Effector memory CD8-positive, alpha-beta T cell (primary cell): ENCODE measurements around the gene TLCD4.

Source experiments
- ATAC-seq: fragments of 150-1000 bp; cut with Tn5 transposase; replicated peaks from 2 replicates; pipeline ENCODE4 v1.10.0; 2021; ENCODE audit warnings: mild to moderate bottlenecking, moderate library complexity
- DNase-seq, 3 experiments: peaks; one replicate each; pipeline ENCODE4 v3.0.0; 2021
- H3K27ac Mint-ChIP-seq, 2 donors: one replicate each; pipeline ENCODE4 v1.8.0; 2022; ENCODE audit warnings: mild to moderate bottlenecking in 2 of 2, mixed read lengths in 2 of 2, moderate library complexity in 2 of 2
- H3K27me3 Mint-ChIP-seq, 2 donors: one replicate each; pipeline ENCODE4 v1.8.0; 2022; ENCODE audit warnings: mixed read lengths in 2 of 2
- H3K36me3 Mint-ChIP-seq: one replicate; pipeline ENCODE4 v1.8.0; 2022; ENCODE audit warnings: mild to moderate bottlenecking, moderate library complexity, mixed read lengths; ENCODE audit not compliant: insufficient read depth
- H3K4me1 Mint-ChIP-seq, 2 donors: one replicate each; pipeline ENCODE4 v1.8.0; 2022; ENCODE audit warnings: low read depth in 2 of 2, mixed read lengths in 2 of 2
- H3K4me3 Mint-ChIP-seq, 2 donors: one replicate each; pipeline ENCODE4 v1.8.0; 2022; ENCODE audit warnings: mild to moderate bottlenecking in 2 of 2, mixed read lengths in 2 of 2, moderate library complexity in 2 of 2
- H3K9me3 Mint-ChIP-seq, 2 donors: one replicate each; pipeline ENCODE4 v1.8.0; 2022; ENCODE audit warnings: mixed read lengths in 2 of 2
- total RNA-seq, 9 experiments: gene quantifications; one replicate each; lab custom pipeline; 2026; lab: John Stamatoyannopoulos, UW

The TLCD4 gene
- total RNA-seq: 0 to 2.3 (median 0.13) reads per million in 9 experiments

DNA sequence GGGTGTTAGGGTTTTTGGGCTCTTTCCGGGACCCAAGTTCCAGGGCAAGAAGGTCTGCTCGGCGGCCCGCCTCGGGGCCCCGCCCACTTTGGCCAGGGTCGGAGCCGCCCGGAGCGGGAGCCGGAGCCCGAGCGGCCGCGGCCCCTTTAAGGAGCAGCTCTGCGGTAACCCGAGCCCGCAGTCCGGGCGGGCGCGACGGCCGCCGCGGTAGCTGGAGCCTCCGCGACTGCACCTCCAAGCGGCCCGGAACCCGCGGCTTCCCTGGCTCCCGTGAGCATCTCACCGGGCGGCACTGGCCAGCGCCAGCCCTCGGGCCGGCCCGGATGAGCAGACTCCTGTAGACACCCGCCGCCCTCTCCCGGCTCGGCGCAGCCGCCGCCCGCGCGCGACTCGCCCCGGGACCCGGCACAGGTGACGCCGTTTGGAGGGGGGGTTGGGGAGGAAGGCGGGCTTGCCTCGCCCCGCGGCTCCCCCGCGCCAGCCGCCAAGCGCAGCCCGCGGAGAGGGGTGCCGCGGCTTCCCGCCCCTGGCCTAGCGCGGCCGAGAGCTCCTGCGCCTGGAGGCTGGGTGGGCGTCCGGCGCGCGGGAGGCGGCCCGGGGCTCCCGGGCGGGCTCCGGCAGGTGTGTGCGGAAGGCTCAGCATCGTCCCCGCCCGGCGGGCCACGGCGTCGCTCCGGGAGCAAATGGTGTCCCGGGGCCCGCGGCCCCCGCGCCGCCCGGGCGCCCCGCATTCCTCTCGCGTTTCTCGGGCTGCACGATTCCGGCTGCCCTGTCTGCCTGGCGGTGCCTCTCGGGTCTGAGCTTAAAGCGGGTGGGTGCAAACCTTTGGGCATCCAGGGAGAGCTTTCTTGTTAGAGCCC lies at the start of gene TLCD4:
Gene TLCD4, plus strand, starts transcription at position 149 of the 860 bp plus-strand sequence. CDS start 26,547 bp downstream, outside the sequence.
- peaks cover 49 to 50% of the 10 kb centered on the region in 2 donors for H3K27me3 Mint-ChIP-seq

GRCh38 chr1:95067568-95067967 lies 49.6 kb upstream of the TLCD4 start:
- H3K27me3 Mint-ChIP-seq: no peaks in the 10 kb centered on the region
- peaks cover 7 to 10% of the 10 kb centered on the region in 2 donors for H3K4me1 Mint-ChIP-seq
- no peak overlapping the region for H3K27ac Mint-ChIP-seq
- DNase-seq (no peak), ATAC-seq (no peak)
- H3K9me3 Mint-ChIP-seq: no peaks in the 10 kb centered on the region
- peaks cover 3% of the 10 kb centered on the region for H3K36me3 Mint-ChIP-seq
- H3K4me3 Mint-ChIP-seq: no peak overlapping the region

More for the DNA sequence above, at the start of gene TLCD4:
- H3K36me3 Mint-ChIP-seq: no peaks in the 10 kb centered on the region
- peak; percentile 10 to 18 (median 16) for DNase-seq
- peaks cover 0 to 3% of the 10 kb centered on the region in 2 donors for H3K4me1 Mint-ChIP-seq
- peak within 1 kb of the TSS in 1 of 2 donors; percentile 45 for H3K27ac Mint-ChIP-seq
- H3K4me3 Mint-ChIP-seq: peak within 1 kb of the TSS; percentile 77 to 78
- no peaks in the 10 kb centered on the region for H3K9me3 Mint-ChIP-seq
- ATAC-seq: peak; percentile 62

- H3K4me1 Mint-ChIP-seq: peaks cover 11 to 15% of the 10 kb centered on the region in 2 donors
- no peak overlapping the region for H3K27ac Mint-ChIP-seq
- H3K27me3 Mint-ChIP-seq: no peaks in the 10 kb centered on the region
- no peak for ATAC-seq
- no peak for DNase-seq
- no peak overlapping the region for H3K4me3 Mint-ChIP-seq
- H3K9me3 Mint-ChIP-seq: no peaks in the 10 kb centered on the region
- peaks cover 7% of the 10 kb centered on the region for H3K36me3 Mint-ChIP-seq
Observed at GRCh38 chr1:95068956-95069709, 48.0 kb upstream of the TLCD4 start.

DNA sequence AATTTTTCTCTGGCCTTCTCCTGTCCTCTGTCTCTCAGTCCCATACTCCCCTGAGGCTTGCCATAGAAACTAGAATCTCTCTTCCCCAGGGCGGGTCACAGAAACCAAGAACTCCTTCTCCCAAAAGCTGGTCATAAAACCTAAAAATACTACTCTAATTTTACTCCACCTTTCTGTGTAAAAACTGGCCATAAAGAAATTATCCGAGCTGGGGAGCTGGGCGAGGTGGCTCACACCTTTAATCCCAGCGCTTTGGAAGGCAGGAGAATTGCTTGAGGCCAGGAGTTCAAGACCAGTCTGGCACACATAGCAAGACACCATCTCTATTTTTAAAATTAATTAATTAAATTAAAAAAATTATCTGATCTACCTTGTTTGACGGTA lies 47.5 kb upstream of the TLCD4 start:
- peaks cover 11 to 15% of the 10 kb centered on the region in 2 donors for H3K4me1 Mint-ChIP-seq
- H3K27me3 Mint-ChIP-seq: no peaks in the 10 kb centered on the region
- H3K4me3 Mint-ChIP-seq: no peak overlapping the region
- H3K36me3 Mint-ChIP-seq: peaks cover 7% of the 10 kb centered on the region
- DNase-seq: no peak
- ATAC-seq: no peak
- no peak overlapping the region for H3K27ac Mint-ChIP-seq
- no peaks in the 10 kb centered on the region for H3K9me3 Mint-ChIP-seq

GRCh38 chr1:95071539-95071938 lies 45.6 kb upstream of the TLCD4 start:
- peak overlapping the region in 1 of 2 donors; percentile 98 for H3K4me3 Mint-ChIP-seq

GRCh38 chr1:95072117-95072516 lies 45.0 kb upstream of the TLCD4 start:
- H3K27me3 Mint-ChIP-seq: no peaks in the 10 kb centered on the region
- H3K36me3 Mint-ChIP-seq: peaks cover 7% of the 10 kb centered on the region
- ATAC-seq (no peak), DNase-seq (no peak)
- peak overlapping the region; percentile 97 to 98 for H3K4me3 Mint-ChIP-seq
- peak overlapping the region; percentile 94 to 96 for H3K27ac Mint-ChIP-seq
- H3K4me1 Mint-ChIP-seq: peaks cover 11 to 15% of the 10 kb centered on the region in 2 donors
- no peaks in the 10 kb centered on the region for H3K9me3 Mint-ChIP-seq

More at GRCh38 chr1:95071539-95071938, 45.6 kb upstream of the TLCD4 start:
- DNase-seq (no peak), ATAC-seq (no peak)
- no peaks in the 10 kb centered on the region for H3K9me3 Mint-ChIP-seq
- H3K36me3 Mint-ChIP-seq: peaks cover 7% of the 10 kb centered on the region
- H3K27me3 Mint-ChIP-seq: no peaks in the 10 kb centered on the region
- no peak overlapping the region for H3K27ac Mint-ChIP-seq
- H3K4me1 Mint-ChIP-seq: peaks cover 11 to 15% of the 10 kb centered on the region in 2 donors

DNA sequence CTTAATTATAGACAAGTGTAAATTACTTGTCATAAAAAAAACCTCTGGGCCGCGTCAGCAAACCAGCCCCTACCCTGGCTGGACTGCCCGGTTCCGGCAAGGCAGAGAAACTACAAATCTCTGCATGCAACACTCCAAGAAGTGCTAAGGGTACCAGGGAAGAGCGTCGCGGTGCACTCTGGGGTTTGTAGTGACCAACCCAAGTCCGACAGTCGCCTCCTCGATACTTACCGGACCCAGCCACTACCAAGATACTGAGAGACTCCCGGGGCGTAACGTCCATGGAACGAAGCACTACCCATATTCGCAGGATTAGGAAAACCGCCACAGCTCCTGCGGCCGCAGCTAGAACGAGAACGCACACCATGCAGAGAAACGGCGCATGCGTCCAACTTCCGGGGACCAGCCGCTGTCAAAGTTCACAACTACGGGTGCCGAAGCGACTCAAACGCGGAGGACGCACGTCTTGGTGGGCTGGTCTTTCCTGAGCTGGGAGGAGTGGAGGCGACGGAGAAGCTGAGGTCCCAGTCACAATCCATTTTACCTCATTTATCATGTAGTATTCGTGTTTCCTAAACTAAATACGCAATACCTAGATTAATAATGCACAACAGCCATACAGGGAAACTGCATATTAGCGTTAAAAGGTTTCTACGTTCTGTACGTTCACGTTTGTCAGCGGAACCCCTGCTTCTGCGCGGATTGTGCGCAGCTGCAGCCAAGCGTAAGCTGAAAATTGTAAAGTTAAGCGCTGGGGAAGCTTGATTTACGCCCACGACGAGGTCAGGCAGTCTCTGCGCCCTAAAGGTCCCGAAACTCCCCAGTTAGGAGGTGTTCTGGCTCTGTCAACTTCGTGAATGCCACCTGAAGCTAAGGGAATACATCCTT lies 44.4 kb upstream of the TLCD4 start, which contains the start of gene ALG14:
Gene ALG14, minus strand, starts transcription at position 420 of the 888 bp plus-strand sequence. Its CDS starts 53 bp downstream, at position 367.
- Mint-ChIP-seq H3K4me3 (peak within 1 kb of the TSS; percentile 97 to 98), H3K4me1 (peaks cover 11 to 15% of the 10 kb centered on the region in 2 donors), H3K9me3 (no peaks in the 10 kb centered on the region), H3K36me3 (peaks cover 7% of the 10 kb centered on the region), H3K27me3 (no peaks in the 10 kb centered on the region), H3K27ac (peak within 1 kb of the TSS; percentile 94 to 96)
- ATAC-seq (peak; percentile 91), DNase-seq (peak; percentile 88 to 91 (median 89))

GRCh38 chr1:95073446-95073845 lies 43.7 kb upstream of the TLCD4 start:
- H3K36me3 Mint-ChIP-seq: peaks cover 7% of the 10 kb centered on the region
- H3K4me3 Mint-ChIP-seq: peak overlapping the region; percentile 97 to 98
- peaks cover 11 to 15% of the 10 kb centered on the region in 2 donors for H3K4me1 Mint-ChIP-seq
- H3K9me3 Mint-ChIP-seq: no peaks in the 10 kb centered on the region
- peak overlapping the region; percentile 94 to 96 for H3K27ac Mint-ChIP-seq
- no peak for ATAC-seq
- no peak for DNase-seq
- H3K27me3 Mint-ChIP-seq: no peaks in the 10 kb centered on the region

DNA sequence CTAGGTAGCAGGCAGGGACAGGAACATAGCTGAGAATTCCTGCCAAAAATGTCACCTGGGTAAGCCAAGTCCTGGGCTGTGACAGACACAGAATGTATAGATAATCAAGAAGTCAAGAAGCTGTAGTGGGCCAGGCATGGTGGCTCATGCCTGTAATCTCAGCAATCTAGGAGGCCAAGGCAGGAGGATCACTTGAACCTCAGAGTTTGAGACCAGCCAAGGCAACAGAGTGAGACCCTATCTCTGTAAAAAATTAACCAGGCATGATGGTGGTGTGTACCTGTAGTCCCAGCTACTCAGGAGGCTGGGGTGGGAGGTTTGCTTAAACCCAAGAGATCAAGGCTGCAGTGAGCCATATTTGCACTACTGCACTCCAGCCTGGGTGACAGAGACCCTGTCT lies 41.1 kb upstream of the TLCD4 start:
- DNase-seq: no peak
- Mint-ChIP-seq H3K36me3 (peaks cover 7% of the 10 kb centered on the region), H3K4me3 (no peak overlapping the region), H3K27ac (no peak overlapping the region), H3K9me3 (no peaks in the 10 kb centered on the region), H3K27me3 (no peaks in the 10 kb centered on the region), H3K4me1 (peaks cover 11 to 13% of the 10 kb centered on the region in 2 donors)
- no peak for ATAC-seq

DNA sequence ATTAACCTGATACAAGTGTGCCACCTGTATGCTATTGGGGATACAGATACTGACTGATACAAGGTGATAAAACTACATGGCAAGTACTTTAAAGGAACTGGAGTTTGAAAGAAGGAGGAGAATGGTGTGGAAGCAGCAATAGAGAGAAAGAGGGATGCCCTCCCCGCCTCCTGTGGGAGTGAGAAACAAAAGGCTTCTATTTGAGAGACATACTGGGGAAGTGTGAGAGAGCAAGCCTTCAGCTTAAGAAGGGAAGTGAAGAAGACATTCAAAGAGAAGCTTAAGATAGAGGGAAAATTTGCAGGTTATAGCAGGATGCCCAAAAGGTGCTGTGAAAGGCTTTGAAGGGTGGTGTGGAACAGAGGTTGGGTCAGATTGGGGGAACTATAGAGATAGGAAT lies 36.7 kb upstream of the TLCD4 start:
- Mint-ChIP-seq H3K36me3 (no peaks in the 10 kb centered on the region), H3K27ac (no peak overlapping the region), H3K4me1 (peaks cover 0 to 3% of the 10 kb centered on the region in 2 donors), H3K27me3 (peaks cover 8 to 16% of the 10 kb centered on the region in 2 donors), H3K9me3 (no peaks in the 10 kb centered on the region), H3K4me3 (no peak overlapping the region)
- DNase-seq (no peak), ATAC-seq (no peak)

GRCh38 chr1:95080879-95081278 lies 36.3 kb upstream of the TLCD4 start:
- Mint-ChIP-seq H3K9me3 (no peaks in the 10 kb centered on the region), H3K27me3 (peaks cover 8 to 16% of the 10 kb centered on the region in 2 donors)

GRCh38 chr1:95084317-95085176 lies 32.6 kb upstream of the TLCD4 start:
- H3K27ac Mint-ChIP-seq: no peak overlapping the region
- H3K4me3 Mint-ChIP-seq: no peak overlapping the region
- DNase-seq: peak in 1 of 3 experiments; percentile 8
- no peaks in the 10 kb centered on the region for H3K9me3 Mint-ChIP-seq
- H3K4me1 Mint-ChIP-seq: peaks cover 0 to 3% of the 10 kb centered on the region in 2 donors
- peak; percentile 66 for ATAC-seq
- H3K36me3 Mint-ChIP-seq: no peaks in the 10 kb centered on the region
- peaks cover 16 to 26% of the 10 kb centered on the region in 2 donors for H3K27me3 Mint-ChIP-seq

More at GRCh38 chr1:95080879-95081278, 36.3 kb upstream of the TLCD4 start:
- Mint-ChIP-seq H3K4me3 (no peak overlapping the region), H3K4me1 (peaks cover 0 to 3% of the 10 kb centered on the region in 2 donors), H3K36me3 (no peaks in the 10 kb centered on the region), H3K27ac (no peak overlapping the region)
- no peak for DNase-seq
- no peak for ATAC-seq
